DMS53 (cell line): ENCODE data around the gene TEX22.

Experiments
- DNase-seq: peaks from one replicate; lab custom pipeline; 2025; lab: John Stamatoyannopoulos, UW

The TEX22 gene

GRCh38 chr14:105366386-105367074 lies 31.8 kb upstream of the TEX22 start:
- no peak for DNase-seq

DNA sequence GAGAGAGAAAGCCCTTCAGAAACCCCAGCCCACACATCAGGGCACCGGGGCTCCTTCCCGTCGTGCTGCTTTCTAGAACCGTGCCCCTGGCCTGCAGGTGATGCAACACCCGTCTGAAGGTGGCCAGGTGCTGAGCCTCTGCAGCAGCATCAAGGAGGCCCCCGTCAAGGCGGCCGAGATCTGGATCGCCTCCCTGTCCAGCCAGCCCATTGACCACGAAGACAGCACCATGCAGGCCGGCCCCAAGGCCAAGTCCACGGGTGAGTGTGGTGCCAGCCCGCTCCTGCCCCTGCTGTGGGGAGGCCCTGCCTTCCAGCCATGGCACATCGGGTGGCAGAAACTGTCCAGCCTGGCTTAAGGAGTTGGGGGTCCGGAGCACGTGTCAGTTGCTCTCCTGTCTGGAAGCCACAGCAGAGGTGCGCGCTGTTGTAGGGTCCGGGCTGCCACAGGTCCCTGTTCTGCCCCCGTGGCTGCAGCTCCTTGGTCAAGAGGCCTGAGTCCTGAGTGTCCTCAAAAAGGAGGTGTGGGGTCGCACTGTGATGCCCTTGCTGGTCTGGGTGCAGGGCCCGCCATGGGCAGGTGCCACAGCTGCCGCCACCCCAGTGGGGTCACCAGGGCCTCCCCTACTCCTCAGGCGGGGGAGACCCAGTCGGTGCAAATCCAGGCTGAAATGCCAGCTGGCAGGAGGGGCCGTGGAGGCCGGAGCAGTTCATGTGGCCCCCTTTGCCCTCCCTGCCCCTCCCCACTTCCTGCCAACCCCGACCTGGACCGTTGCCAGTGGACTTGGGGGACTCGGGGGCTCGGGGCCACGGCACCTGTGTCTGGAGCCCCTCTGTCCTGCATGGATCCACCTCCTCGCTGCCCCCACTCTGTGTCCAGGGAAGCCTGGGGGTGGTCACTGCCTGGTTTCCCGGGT lies 31.0 kb upstream of the TEX22 start:
- no peak for DNase-seq

DNA sequence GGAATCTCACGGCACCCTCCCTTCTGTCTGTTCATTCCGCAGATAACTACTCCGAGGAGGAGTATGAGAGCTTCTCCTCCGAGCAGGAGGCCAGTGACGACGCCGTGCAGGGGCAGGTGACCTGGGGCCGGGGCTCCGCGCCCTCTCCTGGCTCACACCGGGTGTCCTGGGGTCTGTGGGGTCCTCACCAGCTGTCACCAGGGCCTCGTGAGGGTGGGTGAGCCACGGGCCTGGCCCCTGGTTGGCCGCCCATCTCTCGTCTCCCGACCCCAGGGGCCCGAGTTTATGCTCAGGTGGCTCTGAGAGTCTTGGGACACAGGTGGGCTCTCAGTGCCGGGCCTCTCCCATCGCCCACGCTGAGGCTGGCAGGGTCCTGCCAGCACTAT lies 30.3 kb upstream of the TEX22 start:
- DNase-seq: no peak

- no peak for DNase-seq
These were observed 29.9 kb upstream of the TEX22 start for GRCh38 chr14:105368426-105368825.

GRCh38 chr14:105368910-105369652 lies 29.3 kb upstream of the TEX22 start:
- DNase-seq: no peak

DNA sequence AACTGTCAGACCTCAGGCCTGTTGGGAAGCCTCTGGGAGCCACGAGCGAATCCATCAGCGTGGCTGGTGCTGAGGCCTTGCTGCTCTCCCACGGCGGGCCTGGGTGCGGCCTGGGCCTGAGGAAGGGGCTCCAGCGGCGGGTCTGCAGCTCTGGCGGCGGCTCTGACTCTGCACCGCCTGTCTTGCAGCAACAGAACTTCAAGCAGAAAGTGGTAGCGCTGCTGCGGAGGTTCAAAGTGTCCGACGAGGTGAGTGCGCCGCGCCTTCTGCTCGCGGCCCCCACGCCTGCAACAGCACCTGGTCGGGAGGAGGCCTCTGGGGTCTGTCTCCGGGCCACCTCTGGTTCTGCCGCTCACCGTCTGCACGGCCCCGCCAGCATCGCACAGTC lies 28.7 kb upstream of the TEX22 start:
- no peak for DNase-seq

DNA sequence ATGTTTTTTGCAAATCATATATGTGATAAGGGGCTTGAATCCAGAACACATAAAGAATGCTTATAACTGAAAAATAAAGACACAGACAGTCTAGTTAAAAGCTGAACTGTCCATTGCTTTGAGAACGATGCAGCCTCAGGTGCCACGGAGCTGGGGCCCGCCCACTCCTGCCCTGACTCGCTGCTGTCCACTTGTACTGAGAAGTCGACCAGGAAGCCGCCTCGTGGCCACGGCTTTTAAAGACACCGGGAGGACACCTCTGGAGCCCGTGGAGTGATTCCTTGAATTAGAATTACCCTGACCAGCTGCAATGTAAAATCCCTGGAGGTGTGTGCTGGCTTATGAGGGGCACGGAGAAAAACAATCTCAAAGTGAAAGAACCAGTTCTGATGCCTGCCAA lies 23.9 kb upstream of the TEX22 start:
- DNase-seq: no peak

DNA sequence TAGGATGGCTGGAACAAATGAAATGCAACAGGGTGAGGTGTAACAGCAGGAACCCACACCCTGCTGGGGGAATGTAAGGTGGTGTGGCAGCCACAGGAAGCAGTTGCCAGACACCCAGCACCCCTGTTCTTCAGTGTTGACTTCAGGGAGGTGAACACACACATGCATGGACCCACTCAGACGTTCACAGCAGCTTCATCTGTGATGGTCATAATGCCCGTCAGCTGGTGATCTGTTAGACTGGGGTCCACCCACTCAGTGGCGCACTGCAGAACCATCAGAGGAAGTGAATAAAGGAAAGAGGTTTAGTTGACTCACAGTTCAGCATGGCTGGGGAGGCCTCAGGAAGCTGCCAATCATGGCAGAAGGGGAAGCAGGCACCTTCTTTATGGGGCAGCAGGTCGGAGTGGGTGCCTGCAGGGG lies 22.7 kb upstream of the TEX22 start:
- no peak for DNase-seq

GRCh38 chr14:105376521-105377440 lies 21.6 kb upstream of the TEX22 start:
- DNase-seq: no peak

GRCh38 chr14:105377555-105378182 lies 20.7 kb upstream of the TEX22 start:
- no peak for DNase-seq

DNA sequence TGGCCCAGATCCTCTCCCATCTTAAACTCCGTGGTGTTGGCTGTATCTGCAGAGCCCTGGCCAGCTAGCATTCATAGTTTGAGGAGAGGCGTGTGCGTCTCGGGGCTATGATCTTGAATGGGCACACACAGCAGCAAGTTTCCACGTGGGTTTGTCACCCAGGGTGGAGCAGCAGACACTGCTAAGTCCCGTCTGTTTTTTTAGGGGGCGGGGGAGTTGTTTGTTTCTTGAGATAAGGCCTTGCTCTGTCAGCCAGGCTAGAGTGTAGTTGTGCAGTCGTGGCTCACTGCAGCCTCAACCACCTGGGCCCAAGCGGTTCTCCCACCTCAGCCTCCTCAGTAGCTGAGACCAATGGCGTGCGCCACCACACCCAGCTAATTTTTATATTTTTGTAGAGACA lies 20.1 kb upstream of the TEX22 start:
- no peak for DNase-seq

DNA sequence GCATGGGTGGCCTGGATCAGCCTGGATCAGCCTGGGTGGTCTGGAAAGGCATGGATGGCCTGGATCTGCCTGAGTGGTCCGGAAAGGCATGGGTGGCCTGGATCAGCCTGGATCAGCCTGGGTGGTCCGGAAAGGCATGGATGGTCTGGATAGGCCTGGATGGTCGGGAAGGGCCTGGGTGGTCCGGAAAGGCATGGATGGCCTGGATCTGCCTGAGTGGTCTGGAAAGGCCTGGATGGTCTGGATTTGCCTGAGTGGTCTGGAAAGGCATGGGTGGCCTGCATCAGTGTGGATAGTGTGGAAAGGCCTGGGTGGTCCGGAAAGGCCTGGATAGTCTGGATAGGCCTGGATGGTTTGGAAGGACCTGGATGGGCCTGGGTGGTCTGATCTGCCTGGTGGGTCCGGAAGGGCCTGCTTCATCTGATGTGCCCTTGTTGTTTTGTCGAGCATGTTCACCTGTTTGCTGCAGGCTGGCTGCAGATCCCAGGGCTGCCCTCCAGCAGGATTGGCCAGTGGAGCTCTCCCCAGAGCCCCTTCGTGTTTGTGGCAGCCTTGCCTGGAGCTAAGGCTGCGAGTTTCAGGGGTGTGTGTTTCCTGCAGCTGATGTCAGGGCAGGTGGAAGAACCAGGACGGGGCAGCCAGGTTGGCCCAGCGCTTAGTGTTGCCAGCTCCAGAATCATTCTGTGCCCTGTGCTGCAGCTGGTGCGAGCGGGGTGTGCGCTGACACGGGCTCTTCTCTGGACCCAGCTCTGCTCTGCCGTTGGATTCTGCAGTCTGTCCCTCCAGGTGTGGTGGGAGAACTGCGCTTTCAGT lies 19.3 kb upstream of the TEX22 start:
- DNase-seq: no peak

DNA sequence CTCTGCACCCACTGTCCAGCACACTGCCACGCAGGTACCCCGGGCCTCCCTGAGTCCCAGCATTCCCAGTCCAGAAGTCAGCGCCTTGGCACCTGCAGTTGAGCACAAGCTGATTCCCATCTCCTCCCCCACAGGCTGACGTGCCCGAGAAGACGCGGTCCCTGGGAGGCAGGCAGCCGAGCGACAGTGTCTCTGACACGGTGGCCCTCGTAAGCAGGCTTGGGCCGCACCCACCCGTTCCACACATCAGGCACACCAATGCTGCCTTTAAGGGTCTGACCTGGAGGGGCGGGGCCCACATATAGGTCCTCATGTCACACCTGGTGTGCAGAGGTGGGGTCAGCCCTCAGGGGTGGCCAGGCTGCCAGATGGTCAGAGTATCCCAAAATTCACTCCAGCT lies 18.4 kb upstream of the TEX22 start:
- no peak for DNase-seq

- DNase-seq: no peak
These were observed 17.6 kb upstream of the TEX22 start for GRCh38 chr14:105380756-105381155.

GRCh38 chr14:105381446-105382342 lies 16.6 kb upstream of the TEX22 start:
- no peak for DNase-seq

- DNase-seq: no peak
These were observed 15.8 kb upstream of the TEX22 start for GRCh38 chr14:105382343-105383082.

DNA sequence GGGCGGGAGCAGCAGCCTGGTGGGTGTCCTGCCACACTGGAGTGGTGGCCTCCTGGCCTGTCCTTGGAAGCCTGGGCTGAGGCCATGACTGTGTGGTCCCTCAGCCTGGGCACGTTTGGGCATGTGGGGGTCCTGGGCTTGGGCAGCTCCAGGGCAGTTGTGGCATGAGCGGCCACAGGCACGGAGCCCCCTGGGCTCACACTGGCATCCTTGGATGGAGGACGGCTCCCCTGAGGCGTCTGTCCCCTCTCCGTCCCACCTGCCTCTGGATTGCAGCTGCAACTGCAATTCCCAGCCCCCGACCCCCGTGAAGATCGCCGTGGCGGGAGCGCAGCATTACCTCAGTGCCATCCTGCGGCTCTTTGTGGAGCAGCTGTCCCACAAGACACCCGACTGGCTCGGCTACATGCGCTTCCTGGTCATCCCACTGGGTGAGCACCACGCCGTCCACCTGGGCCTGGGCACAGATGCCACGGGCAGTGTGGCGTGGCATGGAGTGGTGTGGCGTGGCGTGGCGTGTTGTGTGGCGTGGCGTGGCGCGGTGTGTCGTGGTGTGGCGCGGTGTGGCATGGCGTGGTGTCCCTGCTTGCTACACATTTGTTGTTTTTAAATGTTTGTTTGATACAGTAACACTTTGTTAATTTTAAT lies 15.1 kb upstream of the TEX22 start:
- DNase-seq: no peak

GRCh38 chr14:105384041-105384557 lies 14.2 kb upstream of the TEX22 start:
- DNase-seq: no peak
